VCaP (cell line): ENCODE data around the gene PPP4R3A.
"Not testable (repeated sequence)": the region's sequence is repeated elsewhere in the genome, so short reads cannot be mapped to it uniquely, and the experiment has no call there.

Experiments
- H3K27ac ChIP-seq: fragments of 450-650 bp; 2 replicates; pipeline ENCODE4 v1.5.1; 2017
- CTCF ChIP-seq: fragments of 450-650 bp; conservative IDR thresholded peaks from 2 replicates; pipeline ENCODE4 v1.5.1; 2017; ENCODE audit warnings: mild to moderate bottlenecking, moderate library complexity

The PPP4R3A gene

DNA sequence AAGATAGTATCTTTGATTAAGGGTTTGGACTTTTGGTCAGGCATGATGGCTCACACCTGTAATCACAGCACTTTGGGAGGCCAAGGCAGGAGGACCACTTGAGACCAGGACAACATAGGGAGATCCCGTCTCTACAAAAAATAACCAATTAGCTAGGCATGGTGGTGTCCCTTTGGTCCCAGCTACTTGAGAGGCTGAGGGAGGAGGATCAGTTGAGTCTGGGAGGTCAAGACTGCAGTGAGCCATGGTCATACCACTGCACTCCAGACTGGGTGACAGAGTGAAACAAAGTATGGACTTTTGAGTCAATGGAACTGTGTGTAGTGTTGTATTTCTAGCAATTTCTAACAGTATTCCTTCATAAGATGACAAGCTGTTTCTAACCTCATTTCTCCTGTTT, 53.8 kb downstream of the PPP4R3A start:
- no peak for TF ChIP-seq CTCF
- H3K27ac ChIP-seq, result no peak overlapping the region

DNA sequence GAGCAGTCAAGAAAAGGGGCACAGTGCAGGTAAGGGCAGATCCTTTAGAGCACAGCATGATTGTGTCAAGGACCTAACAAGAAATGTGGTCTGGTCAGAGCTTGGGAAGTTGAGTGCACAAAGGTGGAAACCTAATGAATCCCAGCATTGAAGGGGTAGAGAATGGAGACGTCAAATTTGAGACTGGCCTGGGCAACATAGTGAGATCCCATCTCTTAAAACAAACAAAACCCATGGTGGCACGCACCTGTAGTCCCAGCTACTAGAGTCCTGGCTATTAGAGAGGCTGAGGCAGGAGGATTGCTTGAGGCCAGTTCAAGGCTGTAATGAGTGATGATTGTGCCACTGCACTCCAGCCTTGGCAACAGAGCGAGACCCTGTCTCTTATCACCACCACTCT, 55.5 kb downstream of the PPP4R3A start:
- H3K27ac ChIP-seq, result no peak overlapping the region
- no peak for TF ChIP-seq CTCF

DNA sequence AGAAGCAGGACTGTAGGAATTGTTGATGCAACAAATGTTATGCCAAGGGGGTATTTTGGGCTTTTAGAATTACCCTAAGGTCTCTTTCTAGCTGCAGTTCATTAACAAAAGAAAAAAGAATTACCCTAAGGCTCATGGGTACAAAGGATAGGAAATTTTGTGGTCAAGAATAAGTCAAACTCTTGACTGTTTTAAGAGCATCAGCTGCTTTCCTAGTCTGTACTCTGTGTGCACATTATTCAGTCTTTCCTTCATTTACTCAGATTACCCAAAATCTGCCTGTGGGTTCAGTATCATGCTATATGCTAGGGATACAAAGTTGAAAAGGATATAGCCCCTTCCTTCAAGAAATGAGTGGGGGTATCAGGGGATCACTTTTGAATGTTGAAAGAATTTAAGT, 56.0 kb downstream of the PPP4R3A start:
- no peak for TF ChIP-seq CTCF
- H3K27ac ChIP-seq, result no peak overlapping the region

DNA sequence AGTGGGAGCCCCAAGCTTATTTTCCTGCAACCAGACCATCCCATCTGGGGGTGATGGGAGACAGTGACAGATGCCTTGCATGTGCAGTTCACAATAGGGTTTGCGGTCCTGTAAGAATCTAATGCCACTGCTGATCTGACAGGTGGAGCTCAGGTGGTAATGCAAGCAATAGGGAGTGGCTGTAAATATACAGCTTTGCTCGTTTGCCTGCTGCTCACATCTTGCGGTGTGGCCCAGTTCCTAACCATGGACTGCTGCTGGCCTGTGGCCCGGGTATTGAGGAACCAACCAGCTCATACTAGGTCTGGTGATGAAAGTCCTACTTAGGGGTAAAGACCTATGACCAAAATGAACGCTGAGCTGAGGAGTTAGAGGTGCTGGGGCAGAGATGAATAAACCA, 56.4 kb downstream of the PPP4R3A start:
- no peak for TF ChIP-seq CTCF
- H3K27ac ChIP-seq, result no peak overlapping the region

- no peak for TF ChIP-seq CTCF
- no peak overlapping the region for H3K27ac ChIP-seq
Observed at GRCh38 chr14:91444335-91445020, 65.6 kb downstream of the PPP4R3A start.

- no peak overlapping the region for H3K27ac ChIP-seq
- TF ChIP-seq CTCF, result no peak
Observed at GRCh38 chr14:91439345-91439744, 70.8 kb downstream of the PPP4R3A start.

DNA sequence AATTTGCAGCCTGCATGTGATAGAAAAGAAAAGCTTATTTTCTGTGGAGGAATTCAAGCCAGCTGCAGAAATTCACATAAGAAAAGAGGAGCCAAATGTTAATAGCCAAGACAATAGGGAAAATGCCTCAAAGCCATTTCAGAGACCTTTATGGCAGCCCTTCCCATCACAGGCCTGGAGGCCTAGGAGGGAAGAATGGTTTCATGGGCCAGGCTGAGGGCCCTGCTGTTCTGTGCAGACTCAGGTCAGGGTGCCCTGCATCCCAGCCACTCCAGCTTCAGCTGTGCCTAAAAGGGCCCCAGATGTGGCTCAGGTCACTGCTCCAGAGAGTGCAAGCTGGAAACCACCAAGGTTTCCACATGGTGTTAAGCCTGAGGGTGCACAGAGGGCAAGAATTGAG, 71.3 kb downstream of the PPP4R3A start:
- TF ChIP-seq CTCF, result no peak

GRCh38 chr14:91436266-91436665, 73.8 kb downstream of the PPP4R3A start:
- H3K27ac ChIP-seq, result not testable (repeated sequence)

More for the DNA sequence above, 71.3 kb downstream of the PPP4R3A start:
- H3K27ac ChIP-seq, result no peak overlapping the region
